DMS79 treated with DMSO at 0.1 percent for 48 hours (cell line): Measurements from ENCODE around the gene HNRNPM.

Source experiments
- DNase-seq: peaks from one replicate; lab custom pipeline; 2025; lab: John Stamatoyannopoulos, UW

Gene HNRNPM

GRCh38 chr19:8459520-8460270 lies 14.9 kb downstream of the HNRNPM start:
- no peak for DNase-seq

- DNase-seq, result no peak
These were observed 15.9 kb downstream of the HNRNPM start for GRCh38 chr19:8460516-8461298.

DNA sequence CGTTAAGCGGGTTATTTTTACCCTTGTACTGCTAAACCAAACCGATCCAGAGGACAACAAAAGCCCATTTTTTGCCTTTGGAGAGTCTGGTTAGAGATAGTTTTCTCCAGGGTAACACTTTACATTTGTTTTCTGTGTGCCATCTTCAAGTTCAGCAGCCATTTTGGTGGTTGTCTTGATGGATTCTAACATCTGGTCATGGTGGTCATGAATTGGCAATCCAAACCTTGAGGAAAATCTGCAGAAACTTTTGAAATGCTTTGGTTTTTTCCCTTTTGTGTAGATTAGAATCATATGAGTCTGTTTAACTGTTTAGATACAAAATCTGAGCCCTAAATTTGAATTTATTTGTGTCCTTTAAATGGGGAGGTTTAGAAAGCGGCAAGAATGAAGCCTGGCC lies 16.6 kb downstream of the HNRNPM start:
- DNase-seq, result no peak

DNA sequence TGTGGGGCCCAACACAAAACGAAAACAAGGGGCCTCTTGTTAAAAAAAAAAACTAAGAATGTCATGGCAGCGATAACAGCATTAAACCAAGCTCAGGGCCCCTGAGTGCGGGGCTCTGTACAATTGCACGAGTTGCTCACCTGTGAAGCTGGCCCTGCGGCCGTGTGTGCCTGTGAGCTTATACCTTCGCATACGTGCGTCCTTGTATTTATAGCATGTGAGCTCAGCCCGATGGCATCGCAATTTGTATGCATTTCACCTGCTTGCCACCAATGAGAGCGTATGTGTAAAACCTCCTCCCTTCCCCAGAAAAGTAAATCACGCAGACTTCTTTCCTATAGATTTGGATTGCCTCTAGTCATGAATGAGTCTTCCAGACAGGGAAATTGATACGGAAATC lies 17.1 kb downstream of the HNRNPM start:
- DNase-seq, result no peak

DNA sequence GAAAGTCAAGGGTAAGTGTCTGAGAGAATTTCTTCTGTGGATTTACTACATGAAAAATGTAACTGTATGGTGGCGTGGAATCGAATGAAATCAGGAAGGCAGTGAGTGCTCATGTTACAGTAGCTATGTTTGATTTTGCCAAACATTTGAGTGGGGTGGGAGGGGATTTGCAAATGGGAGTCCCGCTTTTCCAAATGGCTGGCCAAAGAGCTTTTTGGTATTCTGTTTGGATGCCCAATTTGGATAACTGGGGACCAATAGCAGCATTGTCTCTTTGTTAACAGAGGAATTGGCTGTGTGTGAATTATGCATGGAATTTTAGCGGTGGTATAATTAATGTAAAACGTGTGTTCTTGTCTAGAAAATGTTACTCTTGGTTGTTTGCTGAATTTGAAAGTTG lies 17.8 kb downstream of the HNRNPM start:
- no peak for DNase-seq

DNA sequence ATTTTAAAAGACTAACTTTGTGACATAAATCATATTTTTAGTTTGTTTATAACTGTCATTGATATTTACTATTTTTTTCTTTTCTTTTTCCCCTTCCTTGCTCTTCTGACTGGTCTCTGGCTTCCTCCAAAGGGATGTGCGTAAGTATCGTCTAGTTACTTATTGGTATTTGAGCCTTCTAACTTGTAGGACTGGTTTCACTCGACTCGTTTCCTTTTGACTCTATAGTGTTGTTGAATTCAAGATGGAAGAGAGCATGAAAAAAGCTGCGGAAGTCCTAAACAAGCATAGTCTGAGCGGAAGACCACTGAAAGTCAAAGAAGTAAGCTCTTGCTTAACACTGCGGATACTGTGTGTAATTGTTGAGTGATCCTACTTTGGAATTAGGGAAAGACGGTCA lies 18.6 kb downstream of the HNRNPM start:
- no peak for DNase-seq

- DNase-seq, result no peak
These were observed 21.2 kb downstream of the HNRNPM start for GRCh38 chr19:8466018-8466417.

- DNase-seq, result no peak
These were observed 23.3 kb downstream of the HNRNPM start for GRCh38 chr19:8468124-8468523.

DNA sequence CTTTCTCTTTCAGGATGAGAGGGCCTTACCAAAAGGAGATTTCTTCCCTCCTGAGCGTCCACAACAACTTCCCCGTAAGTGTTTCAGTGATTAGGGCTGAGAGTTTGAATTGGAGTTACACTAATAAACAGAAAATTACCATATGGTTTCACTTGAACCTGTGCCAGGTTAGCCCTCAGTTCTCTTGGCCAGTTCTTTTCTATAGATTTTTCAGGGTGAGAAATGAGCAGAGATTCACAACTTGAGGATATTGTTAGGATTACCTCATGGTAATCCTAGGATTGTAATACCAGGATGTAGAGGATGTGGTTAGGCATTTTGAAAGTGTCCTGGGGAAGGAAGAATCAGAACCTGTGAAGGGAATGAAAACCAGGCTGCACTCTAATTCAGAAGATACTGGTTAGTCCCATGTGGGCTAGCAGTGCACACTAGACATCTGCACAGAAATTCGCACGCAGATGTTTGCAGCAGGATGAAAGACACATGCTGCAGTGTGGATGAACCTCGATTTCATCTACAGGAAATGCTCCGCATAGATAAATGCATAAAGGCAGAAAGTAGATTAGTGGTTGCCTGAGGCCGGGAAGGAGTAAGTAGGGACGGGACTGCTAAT lies 24.1 kb downstream of the HNRNPM start:
- DNase-seq, result no peak

- DNase-seq, result no peak
These were observed 25.0 kb downstream of the HNRNPM start for GRCh38 chr19:8469613-8470368.

DNA sequence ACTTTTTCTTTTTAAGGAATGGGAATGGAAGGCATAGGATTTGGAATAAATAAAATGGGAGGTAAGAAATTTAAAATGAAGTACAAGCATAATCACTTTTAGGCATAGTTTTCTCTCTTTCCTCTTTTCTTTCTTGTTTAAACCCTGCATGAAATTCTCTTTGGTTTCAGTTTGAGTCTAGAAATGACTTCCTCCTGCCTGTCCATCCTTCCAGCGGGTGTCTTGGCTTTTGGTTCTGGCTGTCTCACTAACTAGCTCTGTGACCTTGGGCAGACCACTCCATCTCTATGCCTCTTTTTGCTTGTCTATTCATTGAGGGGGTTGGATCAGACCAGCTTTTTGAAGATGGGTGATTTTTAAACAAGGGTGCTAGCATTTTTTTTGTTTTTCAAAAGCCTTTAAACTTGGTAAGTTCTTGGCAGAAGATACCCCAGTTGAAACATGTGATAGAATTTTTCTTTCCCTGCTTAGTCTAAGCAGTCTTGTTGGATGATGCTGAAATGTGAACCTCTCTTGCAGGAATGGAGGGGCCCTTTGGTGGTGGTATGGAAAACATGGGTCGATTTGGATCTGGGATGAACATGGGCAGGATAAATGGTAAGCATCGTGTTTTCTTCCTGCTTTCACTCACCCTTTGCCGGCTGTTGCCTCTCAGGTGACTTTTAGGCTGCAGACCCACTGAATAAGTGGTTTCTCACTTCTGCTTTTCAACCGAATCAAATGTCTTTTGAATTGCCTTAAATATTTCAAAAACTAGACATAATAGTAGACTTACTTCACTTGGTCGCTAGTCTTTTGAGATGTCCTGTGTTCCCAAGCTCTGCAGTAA lies 29.1 kb downstream of the HNRNPM start:
- DNase-seq, result no peak

DNA sequence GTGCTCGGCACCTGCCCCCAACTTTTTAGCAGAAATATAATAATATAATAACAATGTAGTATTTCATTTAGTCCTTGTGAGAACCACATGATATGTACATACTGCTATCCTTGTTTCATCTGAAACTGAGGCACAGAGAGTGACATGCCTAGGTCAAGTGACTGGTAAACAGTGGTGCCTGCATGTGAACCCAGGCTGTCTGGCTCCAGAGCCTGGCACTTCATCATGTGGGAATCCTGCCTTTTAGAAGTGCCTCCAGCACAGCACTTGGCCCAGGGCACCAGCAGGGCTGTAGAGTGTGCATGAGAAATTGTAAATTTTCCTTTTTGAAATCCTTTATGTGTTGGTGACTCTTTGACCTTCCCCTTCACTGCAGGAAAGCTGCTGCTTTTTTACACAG lies 30.2 kb downstream of the HNRNPM start:
- no peak for DNase-seq

- no peak for DNase-seq
These were observed 31.7 kb downstream of the HNRNPM start for GRCh38 chr19:8476524-8476923.

DNA sequence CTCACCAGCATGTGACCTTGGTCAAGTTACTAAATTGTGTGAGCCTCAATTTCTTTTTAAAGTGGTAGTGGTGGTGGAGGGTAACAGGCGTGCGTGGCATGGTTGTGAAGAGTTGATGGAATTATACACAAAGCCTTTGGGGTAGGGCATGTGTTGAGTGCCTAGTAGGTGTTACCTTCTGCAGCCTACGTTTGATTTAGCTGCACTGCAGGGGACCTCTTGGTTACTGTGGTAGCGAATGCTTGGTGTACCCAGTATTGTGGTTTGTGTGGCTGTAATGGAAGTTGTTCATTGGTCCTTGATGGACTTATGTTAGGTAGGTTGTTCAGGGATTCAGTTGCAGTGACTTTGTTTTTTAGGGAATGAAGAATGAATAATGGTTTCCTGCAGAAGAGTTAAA lies 33.1 kb downstream of the HNRNPM start:
- DNase-seq, result no peak

- no peak for DNase-seq
These were observed 33.8 kb downstream of the HNRNPM start for GRCh38 chr19:8478598-8478997.

GRCh38 chr19:8481201-8481600 lies 36.4 kb downstream of the HNRNPM start:
- no peak for DNase-seq

DNA sequence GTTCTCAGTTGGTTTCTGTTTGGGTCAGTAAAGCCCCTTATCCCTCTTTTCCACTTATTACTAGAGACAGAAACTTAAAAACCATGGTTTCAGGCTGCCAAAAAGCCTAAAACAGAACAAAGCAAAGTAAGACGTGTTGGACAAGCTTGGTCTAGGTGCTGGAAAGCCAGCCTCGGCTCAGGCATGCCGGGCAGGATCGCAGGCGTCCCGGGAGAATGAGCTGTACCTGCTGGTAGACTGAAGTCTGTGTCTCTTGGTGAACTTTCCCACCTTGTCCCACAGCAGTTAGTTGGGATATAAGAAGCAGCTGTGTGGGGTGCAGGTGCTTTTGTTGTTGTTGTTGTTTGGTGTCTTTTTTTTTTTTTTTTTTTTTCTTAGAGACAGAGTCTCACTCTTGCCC lies 36.8 kb downstream of the HNRNPM start:
- no peak for DNase-seq

DNA sequence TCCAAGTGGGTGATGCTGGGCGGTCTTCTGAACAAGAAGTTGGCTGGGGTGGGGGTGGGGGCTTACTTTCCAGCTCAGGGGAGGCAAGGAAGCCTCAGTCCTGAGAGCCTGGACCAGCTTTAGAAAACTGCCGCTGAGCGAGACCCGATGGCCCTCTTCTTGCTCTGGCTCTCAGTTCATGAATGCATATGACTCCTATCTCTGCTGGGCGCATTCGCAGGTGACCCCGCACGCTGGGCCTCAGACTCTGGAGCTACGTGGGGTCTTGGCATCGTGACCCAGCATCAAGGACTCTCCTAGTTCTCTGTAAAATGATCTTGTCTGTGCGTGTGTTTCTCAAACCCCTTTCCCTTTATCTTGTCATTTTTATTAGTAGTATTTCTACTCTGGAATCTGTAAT lies 37.9 kb downstream of the HNRNPM start:
- DNase-seq, result no peak

GRCh38 chr19:8483165-8483564 lies 38.4 kb downstream of the HNRNPM start:
- no peak for DNase-seq

GRCh38 chr19:8484331-8484894 lies 39.6 kb downstream of the HNRNPM start:
- DNase-seq, result no peak
